Erythroblast (primary cell): Measurements from ENCODE around the gene ANKRD10.
A peak's percentile ranks its signal among the peaks of the same experiment; 100 is the strongest.
"Not testable (repeated sequence)": the region's sequence is repeated elsewhere in the genome, so short reads cannot be mapped to it uniquely, and the experiment has no call there.

Source experiments
- DNase-seq, 2 experiments: peaks; one replicate each; lab custom pipeline; 2025; lab: John Stamatoyannopoulos, UW
- GATA1 ChIP-seq: IDR thresholded peaks from 2 replicates; pipeline ENCODE4 v1.6.1; 2011; ENCODE audit warnings: low read depth, mild to moderate bottlenecking, control low read depth, low read length, moderate library complexity
- POLR2A ChIP-seq: IDR thresholded peaks from 2 replicates; pipeline ENCODE4 v1.6.1; 2011; ENCODE audit warnings: mild to moderate bottlenecking, low read length

Gene ANKRD10

GRCh38 chr13:110915057-110915873 lies at the start of gene ANKRD10:
Gene ANKRD10 (minus strand): TSS chr13:110915069. CDS start chr13:110914934, 135 bp downstream.
- TF ChIP-seq POLR2A (peak; percentile 51), GATA1 (no peak)
- peak; percentile 98 to 99 for DNase-seq

GRCh38 chr13:110964229-110965037 lies 49.6 kb upstream of the ANKRD10 start:
- DNase-seq = peak; percentile 62 to 77

GRCh38 chr13:110963554-110963970 lies 48.7 kb upstream of the ANKRD10 start:
- no peak for TF ChIP-seq GATA1
- no peak for TF ChIP-seq POLR2A
- peak in 1 of 2 experiments; percentile 38 for DNase-seq

More at GRCh38 chr13:110964229-110965037, 49.6 kb upstream of the ANKRD10 start:
- TF ChIP-seq POLR2A (no peak), GATA1 (no peak)

GRCh38 chr13:110961959-110962358 lies 47.1 kb upstream of the ANKRD10 start:
- TF ChIP-seq POLR2A (no peak), GATA1 (no peak)
- no peak for DNase-seq

- DNase-seq = peak; percentile 8 to 20
- TF ChIP-seq GATA1 (no peak), POLR2A (no peak)
Measured at GRCh38 chr13:110960204-110960603, 45.3 kb upstream of the ANKRD10 start.

GRCh38 chr13:110957931-110958330 lies 43.1 kb upstream of the ANKRD10 start:
- TF ChIP-seq GATA1 = no peak
- TF ChIP-seq POLR2A = no peak
- DNase-seq = no peak

GRCh38 chr13:110957181-110957884 lies 42.5 kb upstream of the ANKRD10 start:
- TF ChIP-seq GATA1 (no peak), POLR2A (no peak)

GRCh38 chr13:110956216-110956615 lies 41.3 kb upstream of the ANKRD10 start:
- DNase-seq = not testable (repeated sequence)

More at GRCh38 chr13:110957181-110957884, 42.5 kb upstream of the ANKRD10 start:
- peak in 1 of 2 experiments; percentile 21 for DNase-seq

GRCh38 chr13:110955608-110956007 lies 40.7 kb upstream of the ANKRD10 start:
- DNase-seq = not testable (repeated sequence)

- DNase-seq = peak; percentile 73 to 86
Measured at GRCh38 chr13:110955072-110955503, 40.2 kb upstream of the ANKRD10 start.

GRCh38 chr13:110954533-110954920 lies 39.7 kb upstream of the ANKRD10 start:
- DNase-seq = not testable (repeated sequence)

- no peak for DNase-seq
- TF ChIP-seq GATA1 (no peak), POLR2A (no peak)
Measured at GRCh38 chr13:110953833-110954532, 39.1 kb upstream of the ANKRD10 start.

- TF ChIP-seq GATA1 = no peak
- TF ChIP-seq POLR2A = no peak
- no peak for DNase-seq
Measured at GRCh38 chr13:110953416-110953815, 38.5 kb upstream of the ANKRD10 start.

GRCh38 chr13:110952135-110952534 lies 37.3 kb upstream of the ANKRD10 start:
- not testable (repeated sequence) for DNase-seq
